Measurements from ENCODE around the gene BMF.

DNA sequence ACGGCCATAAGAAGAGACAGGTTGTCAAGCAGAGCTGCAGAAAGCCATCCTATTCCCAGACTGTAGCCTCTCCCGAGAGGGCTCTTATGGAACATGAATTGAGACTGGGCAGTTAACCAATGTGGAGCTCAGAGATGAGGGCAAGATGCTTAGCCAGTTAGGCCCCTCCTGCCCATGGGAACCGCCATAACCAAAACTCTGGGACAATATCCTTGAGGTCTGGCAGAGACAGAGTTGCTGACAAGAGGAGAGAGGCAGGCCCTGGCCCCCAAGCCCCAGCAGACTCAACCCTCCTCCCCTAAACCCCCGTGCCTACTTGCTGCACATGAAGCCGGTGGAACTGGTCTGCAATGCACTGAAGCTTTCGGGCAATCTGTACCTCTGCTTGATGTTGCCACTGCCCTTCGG lies 4.8 kb downstream of the BMF start:
- TF ChIP-seq, protein P1, sequence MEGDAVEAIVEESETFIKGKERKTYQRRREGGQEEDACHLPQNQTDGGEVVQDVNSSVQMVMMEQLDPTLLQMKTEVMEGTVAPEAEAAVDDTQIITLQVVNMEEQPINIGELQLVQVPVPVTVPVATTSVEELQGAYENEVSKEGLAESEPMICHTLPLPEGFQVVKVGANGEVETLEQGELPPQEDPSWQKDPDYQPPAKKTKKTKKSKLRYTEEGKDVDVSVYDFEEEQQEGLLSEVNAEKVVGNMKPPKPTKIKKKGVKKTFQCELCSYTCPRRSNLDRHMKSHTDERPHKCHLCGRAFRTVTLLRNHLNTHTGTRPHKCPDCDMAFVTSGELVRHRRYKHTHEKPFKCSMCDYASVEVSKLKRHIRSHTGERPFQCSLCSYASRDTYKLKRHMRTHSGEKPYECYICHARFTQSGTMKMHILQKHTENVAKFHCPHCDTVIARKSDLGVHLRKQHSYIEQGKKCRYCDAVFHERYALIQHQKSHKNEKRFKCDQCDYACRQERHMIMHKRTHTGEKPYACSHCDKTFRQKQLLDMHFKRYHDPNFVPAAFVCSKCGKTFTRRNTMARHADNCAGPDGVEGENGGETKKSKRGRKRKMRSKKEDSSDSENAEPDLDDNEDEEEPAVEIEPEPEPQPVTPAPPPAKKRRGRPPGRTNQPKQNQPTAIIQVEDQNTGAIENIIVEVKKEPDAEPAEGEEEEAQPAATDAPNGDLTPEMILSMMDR (IDR thresholded peaks at IDR 0.05), result no peak
- no peak for TF ChIP-seq POLR2A (IDR thresholded peaks at IDR 0.05)
